ENCODE data around the gene PIK3C2G.

Gene PIK3C2G

DNA sequence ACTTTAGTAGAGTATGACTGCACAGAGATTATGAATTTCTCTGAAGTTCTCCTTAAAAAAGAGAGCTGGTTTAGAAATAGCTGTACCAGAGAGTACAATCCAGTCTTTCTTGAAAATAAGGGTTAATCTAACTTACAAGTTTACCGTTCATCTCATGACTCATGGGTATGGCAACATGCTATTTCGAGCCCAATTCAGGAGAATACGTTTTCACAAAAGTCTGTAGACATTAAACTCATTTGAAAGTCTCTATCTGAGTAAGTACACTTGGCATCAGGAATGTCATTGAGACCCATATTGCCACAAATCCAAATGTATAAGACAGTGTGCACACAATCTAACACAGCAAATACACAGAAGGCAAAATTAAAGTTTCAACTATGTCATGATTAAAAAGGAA lies 160.5 kb downstream of the PIK3C2G start:
- no peak for DNase-seq

- DNase-seq: no peak
Observed at GRCh38 chr12:18422871-18423270, 161.6 kb downstream of the PIK3C2G start.

- DNase-seq: no peak
Observed at GRCh38 chr12:18424857-18425256, 163.5 kb downstream of the PIK3C2G start.

GRCh38 chr12:18427520-18427919 lies 166.2 kb downstream of the PIK3C2G start:
- DNase-seq: no peak

- DNase-seq: no peak
Observed at GRCh38 chr12:18428416-18428815, 167.1 kb downstream of the PIK3C2G start.

DNA sequence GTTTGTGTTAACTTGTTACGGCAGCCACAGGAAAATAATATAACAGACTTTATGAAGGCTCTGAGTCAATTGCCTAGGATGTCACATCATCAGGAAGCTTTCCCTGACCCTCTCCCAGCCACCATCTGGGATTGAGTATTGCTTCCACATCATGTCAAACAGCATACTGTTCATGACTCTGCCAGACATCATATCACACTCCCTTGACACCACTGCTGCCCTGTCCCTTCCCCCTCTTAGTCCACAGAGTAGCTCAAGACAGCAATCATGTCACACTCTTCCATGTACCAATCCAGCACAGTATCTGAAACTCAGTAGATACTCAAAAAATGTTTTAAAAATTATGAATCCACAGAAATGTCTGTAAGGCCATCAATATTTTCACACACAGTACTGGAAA lies 168.0 kb downstream of the PIK3C2G start:
- no peak for DNase-seq

- DNase-seq: peak; percentile 26
Observed at GRCh38 chr12:18430425-18431048, 169.2 kb downstream of the PIK3C2G start.

GRCh38 chr12:18431771-18432170 lies 170.5 kb downstream of the PIK3C2G start:
- no peak for DNase-seq

DNA sequence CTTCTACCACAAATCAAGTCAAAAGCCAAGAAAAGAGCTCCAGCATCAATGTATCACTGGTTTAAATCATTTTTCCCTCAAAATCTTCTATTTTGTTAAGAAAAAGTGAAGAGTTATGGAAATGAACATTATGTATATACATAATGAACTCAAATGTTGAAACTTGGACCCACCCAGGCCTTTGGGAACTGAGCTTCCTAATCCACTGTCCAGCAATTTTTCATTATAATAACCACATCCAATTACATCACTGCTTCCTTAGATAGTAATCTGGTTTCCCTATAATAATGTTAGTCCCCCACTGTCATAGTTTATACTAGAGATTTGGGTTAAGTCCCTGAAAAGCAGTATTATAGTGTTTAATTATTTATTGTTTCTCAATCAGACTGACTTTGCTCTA lies 170.9 kb downstream of the PIK3C2G start:
- no peak for DNase-seq

GRCh38 chr12:18436170-18436569 lies 174.9 kb downstream of the PIK3C2G start:
- no peak for DNase-seq

DNA sequence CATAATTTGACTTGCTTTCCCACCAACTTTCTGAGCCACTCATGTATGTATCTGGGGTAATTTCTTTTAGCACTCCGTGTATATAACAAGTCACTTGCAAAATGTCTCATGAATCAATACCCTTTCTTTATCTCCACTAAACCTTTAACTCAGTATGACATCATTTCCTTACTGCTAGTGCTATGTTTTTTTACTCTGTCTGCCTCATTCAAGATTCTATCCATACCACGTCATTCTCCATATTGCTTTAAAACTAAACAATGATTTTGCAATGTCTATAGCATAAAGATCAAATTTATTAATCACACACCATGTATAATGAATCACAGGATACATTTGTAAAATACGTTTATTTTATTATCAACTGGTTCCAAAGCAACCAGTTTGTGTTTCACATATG lies 178.2 kb downstream of the PIK3C2G start:
- DNase-seq: no peak

DNA sequence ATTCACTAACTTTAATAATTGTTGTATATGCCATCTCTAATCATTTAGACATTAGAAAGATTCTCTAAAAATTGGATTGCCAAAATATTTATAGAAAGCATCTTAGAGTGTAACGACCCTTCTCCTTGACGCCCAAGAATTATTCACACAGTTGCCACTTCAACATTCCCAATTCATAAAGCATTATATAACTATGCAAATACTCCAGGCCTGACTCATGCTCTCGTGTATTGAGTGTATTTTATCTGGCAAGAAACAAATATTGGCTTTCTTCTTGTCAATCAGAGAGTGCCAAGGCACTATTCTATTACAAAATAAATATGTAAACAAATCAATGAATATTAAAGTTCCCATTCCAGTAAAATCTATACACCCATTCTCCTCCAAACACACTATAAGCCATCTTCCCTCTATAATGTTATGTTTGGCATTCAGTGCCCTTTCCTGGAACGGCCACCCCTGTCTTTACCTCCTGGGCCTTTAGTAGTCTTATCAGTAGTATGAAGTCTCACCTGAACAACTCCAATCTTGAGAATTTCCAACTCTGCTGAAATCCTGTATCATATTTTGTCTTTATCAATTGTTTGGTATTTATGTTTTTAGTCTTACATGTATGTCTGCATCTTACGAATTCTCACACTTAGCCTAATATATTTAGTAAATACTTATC lies 182.6 kb downstream of the PIK3C2G start:
- DNase-seq: no peak

GRCh38 chr12:18446061-18446644 lies 184.8 kb downstream of the PIK3C2G start:
- DNase-seq: no peak

DNA sequence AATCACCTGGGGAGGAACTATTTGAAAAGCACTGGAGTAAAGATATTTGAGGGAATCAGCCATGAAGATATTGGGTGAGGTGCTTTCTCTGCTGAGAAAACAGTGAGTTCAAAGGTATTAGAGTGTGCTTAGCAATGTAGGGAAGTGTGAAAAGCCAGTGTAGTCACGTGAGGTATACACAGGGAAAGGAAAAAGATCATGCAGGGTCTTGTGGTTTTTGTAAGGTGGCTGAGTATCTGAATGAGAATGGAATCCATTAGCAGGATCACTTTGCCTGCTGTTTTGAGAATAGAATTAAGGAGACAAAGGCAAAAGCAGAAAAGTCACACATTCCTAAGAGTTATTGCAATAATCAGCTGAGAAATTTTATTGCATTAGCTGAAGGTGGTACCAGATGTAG lies 193.0 kb downstream of the PIK3C2G start:
- DNase-seq: no peak

- DNase-seq: no peak
Observed at GRCh38 chr12:18456344-18456743, 195.0 kb downstream of the PIK3C2G start.

DNA sequence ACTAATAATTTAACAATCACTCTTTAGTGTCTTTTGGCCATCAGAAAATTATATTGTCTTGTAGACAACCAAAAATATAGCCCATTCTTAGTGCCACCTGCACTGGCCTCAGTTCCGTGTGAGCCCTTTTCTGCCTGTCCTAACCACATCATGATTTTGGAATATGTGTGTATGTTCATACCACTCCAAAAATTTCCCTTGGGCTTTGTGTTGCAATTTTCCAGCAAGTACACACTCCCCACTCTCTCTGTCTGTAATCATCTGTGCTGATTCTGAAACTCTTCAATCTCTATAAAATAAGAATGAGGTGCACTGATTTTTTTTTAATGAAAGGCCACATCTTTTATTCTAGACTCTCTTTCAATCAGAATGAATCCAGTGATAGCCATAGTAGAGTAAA lies 196.0 kb downstream of the PIK3C2G start:
- no peak for DNase-seq

- DNase-seq: no peak
Observed at GRCh38 chr12:18461758-18462157, 200.4 kb downstream of the PIK3C2G start.

GRCh38 chr12:18462442-18462841 lies 201.1 kb downstream of the PIK3C2G start:
- DNase-seq: no peak

DNA sequence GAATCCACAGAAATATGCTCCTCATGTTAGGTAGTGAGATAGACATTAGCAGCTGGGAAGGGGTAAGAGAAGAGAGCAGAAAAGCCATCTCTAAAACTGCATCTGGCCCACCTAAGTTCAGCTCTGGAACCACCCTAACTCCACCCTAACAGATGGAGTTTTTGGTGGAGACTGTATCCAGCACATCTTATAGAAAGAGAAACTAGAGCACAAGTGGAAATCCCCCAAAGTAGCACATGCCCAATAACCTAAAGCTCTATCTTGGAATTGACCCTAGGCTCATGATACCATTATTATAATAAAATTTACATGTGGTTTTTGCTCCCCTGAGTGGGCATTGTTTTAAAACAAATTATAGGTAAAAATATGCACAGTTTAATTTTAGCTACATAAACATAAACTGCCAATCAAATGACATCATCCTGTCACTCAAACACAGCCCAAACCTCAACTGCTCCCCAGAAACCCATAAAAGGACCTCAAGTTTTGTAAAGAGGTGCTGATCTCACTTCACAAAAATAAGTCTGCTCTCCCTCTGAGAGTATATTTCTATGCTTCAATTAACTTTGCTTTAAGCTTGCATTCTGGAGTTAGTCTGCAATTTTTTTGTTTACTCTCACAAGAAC lies 206.4 kb downstream of the PIK3C2G start:
- no peak for DNase-seq

GRCh38 chr12:18468246-18469075 lies 207.1 kb downstream of the PIK3C2G start:
- no peak for DNase-seq

DNA sequence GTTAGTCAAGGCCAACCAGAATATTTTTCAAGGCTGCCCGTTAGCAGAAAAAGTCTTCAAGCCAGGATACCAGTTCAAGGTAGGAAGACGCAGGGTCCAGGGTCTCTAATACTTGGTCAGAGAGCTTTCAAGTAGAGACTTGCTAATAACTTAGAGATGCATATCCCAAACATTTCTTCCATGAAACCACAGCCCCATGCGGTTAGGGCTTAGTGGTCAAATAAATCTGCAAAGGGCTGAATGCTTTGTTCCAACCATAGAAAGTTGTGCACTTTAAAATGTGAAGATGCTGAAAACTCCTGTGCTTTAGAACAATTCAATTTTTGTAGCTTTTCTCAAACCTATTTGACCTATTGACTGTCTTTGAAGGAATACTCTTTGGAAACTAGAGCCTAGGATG lies 208.9 kb downstream of the PIK3C2G start:
- no peak for DNase-seq

GRCh38 chr12:18472304-18472703 lies 211.0 kb downstream of the PIK3C2G start:
- DNase-seq: no peak

GRCh38 chr12:18472806-18473205 lies 211.5 kb downstream of the PIK3C2G start:
- no peak for DNase-seq

All from COR-L47 (cell line).